ENCODE measurements around the gene KCNAB1.

KCNAB1 gene

DNA sequence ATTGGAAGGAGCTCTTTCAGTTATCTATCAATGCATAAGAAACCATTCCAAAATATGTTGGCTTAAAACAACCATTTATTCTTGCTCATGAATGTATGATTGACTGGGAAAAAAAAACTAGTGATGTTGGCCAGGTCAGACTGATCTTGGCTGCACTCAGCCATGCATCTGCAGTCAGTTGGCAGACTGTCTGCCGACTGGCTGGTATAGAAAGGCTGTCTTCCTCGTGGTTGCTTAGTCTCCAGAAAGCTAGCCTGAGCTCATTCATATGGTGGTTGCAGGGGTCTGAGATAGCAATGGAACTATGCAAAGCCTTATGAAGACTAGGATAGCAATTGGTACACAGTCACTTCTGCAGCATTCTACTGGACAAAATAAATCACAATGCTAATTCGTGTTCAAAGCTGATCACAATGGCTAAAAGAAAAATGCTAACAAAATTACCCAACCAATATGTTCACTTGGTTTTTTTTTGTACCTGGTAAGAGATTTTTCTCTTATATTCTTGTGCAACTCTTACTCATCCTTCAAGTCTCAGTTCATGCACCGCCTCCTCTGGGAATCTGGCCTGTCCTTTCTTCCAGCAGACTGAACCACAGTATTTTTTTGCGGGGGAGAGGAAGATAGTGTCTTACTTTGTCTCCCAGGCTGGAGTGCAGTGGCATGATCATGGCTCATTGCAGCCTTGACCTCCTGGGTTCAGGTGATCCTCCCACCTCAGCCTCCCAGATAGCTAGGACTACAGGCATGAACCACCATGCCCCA lies 126.8 kb downstream of the KCNAB1 start:
- TF ChIP-seq, protein P1, sequence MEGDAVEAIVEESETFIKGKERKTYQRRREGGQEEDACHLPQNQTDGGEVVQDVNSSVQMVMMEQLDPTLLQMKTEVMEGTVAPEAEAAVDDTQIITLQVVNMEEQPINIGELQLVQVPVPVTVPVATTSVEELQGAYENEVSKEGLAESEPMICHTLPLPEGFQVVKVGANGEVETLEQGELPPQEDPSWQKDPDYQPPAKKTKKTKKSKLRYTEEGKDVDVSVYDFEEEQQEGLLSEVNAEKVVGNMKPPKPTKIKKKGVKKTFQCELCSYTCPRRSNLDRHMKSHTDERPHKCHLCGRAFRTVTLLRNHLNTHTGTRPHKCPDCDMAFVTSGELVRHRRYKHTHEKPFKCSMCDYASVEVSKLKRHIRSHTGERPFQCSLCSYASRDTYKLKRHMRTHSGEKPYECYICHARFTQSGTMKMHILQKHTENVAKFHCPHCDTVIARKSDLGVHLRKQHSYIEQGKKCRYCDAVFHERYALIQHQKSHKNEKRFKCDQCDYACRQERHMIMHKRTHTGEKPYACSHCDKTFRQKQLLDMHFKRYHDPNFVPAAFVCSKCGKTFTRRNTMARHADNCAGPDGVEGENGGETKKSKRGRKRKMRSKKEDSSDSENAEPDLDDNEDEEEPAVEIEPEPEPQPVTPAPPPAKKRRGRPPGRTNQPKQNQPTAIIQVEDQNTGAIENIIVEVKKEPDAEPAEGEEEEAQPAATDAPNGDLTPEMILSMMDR (IDR thresholded peaks at IDR 0.05; ENCODE audit: low read length): no peak
- TF ChIP-seq EZH2 (IDR thresholded peaks at IDR 0.05; ENCODE audit: borderline replicate concordance, low read length): no peak
- Histone ChIP-seq H3K4me1 (ENCODE audit: insufficient read depth, low read length, severe bottlenecking) (no peaks in the 10 kb centered on the region), H3K9me2 (ENCODE audit: low read depth, low read length) (no peaks in the 10 kb centered on the region), H3K27me3 (ENCODE audit: insufficient read depth, low read length) (0 out of 2 replicates have a peak, but pooled peaks cover 4% of the 10 kb centered on the region), H3K36me3 (ENCODE audit: insufficient read depth, low read length) (no peaks in the 10 kb centered on the region), H3K4me3 (ENCODE audit: low read depth, low read length, poor library complexity, severe bottlenecking) (no peak overlapping the region), H2AFZ (ENCODE audit: low read length) (no peak overlapping the region), H3K9me3 (ENCODE audit: low read length) (no peaks in the 10 kb centered on the region), H4K20me1 (ENCODE audit: insufficient read depth, low read length) (no peaks in the 10 kb centered on the region), H3F3A (ENCODE audit: insufficient read depth, low read length) (no peaks in the 10 kb centered on the region), H3K9ac (ENCODE audit: low read length) (no peak overlapping the region), H3K27ac (ENCODE audit: low read depth, low read length, poor library complexity, severe bottlenecking) (no peak overlapping the region), H3K79me2 (ENCODE audit: insufficient read depth, low read length) (no peaks in the 10 kb centered on the region), H3K4me2 (ENCODE audit: low read length) (no peak overlapping the region)

DNA sequence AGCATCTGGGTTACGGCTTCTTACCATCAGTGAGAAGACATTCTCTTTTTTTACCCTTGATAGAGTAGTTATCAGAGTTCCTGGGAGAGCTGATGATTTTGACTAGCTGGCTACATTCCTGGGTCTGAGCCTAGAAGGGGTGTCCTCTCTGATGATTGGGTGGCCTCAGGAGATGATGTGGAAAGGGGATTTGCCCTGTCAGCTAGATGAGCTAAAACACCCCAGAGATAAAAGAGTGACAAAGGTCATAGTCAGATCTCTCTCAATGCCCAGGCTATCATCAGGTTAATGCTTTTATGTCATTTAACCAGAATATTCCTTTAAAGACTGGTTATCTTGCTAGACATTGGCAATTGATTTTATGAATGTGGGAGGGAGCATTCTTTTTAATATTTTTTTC lies 130.2 kb downstream of the KCNAB1 start:
- Histone ChIP-seq H3K27ac (ENCODE audit: low read depth, low read length, poor library complexity, severe bottlenecking) (no peak overlapping the region), H3F3A (ENCODE audit: insufficient read depth, low read length) (no peaks in the 10 kb centered on the region)
- no peak for TF ChIP-seq EZH2 (IDR thresholded peaks at IDR 0.05; ENCODE audit: borderline replicate concordance, low read length)
- TF ChIP-seq, protein P1 (IDR thresholded peaks at IDR 0.05; ENCODE audit: low read length): no peak

DNA sequence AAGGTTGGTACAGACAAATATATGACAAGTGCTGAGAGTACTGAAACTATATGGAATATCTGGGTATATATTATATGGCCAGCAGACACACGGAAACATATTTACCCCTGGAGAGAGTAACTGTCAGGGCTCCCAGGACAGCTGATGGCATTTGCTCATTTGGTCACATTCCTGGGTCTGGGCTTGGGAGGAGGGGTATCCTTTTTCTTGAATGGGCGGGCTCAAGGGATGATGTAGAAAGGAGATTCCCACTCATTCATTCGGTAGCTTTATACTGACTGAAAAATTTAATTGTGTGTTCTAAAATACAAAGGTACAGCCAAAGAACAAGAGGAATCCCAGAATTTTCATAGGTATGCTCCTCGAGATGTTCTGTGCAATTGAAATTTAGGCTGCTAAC lies 131.0 kb downstream of the KCNAB1 start:
- Histone ChIP-seq H3K27me3 (ENCODE audit: insufficient read depth, low read length) (0 out of 2 replicates have a peak, but pooled peaks cover 4% of the 10 kb centered on the region), H3K36me3 (ENCODE audit: insufficient read depth, low read length) (no peaks in the 10 kb centered on the region), H3K79me2 (ENCODE audit: insufficient read depth, low read length) (no peaks in the 10 kb centered on the region), H3K9me2 (ENCODE audit: low read depth, low read length) (no peaks in the 10 kb centered on the region), H3K9ac (ENCODE audit: low read length) (no peak overlapping the region), H3K4me2 (ENCODE audit: low read length) (no peak overlapping the region), H3K4me1 (ENCODE audit: insufficient read depth, low read length, severe bottlenecking) (no peaks in the 10 kb centered on the region), H3K9me3 (ENCODE audit: low read length) (no peaks in the 10 kb centered on the region), H3F3A (ENCODE audit: insufficient read depth, low read length) (no peaks in the 10 kb centered on the region), H3K27ac (ENCODE audit: low read depth, low read length, poor library complexity, severe bottlenecking) (no peak overlapping the region), H4K20me1 (ENCODE audit: insufficient read depth, low read length) (no peaks in the 10 kb centered on the region), H3K4me3 (ENCODE audit: low read depth, low read length, poor library complexity, severe bottlenecking) (no peak overlapping the region), H2AFZ (ENCODE audit: low read length) (no peak overlapping the region)
- TF ChIP-seq EZH2 (IDR thresholded peaks at IDR 0.05; ENCODE audit: borderline replicate concordance, low read length): no peak
- TF ChIP-seq, protein P1 (IDR thresholded peaks at IDR 0.05; ENCODE audit: low read length): no peak

More for the DNA sequence above, 130.2 kb downstream of the KCNAB1 start:
- Histone ChIP-seq H4K20me1 (ENCODE audit: insufficient read depth, low read length) (no peaks in the 10 kb centered on the region), H3K4me2 (ENCODE audit: low read length) (no peak overlapping the region), H3K4me1 (ENCODE audit: insufficient read depth, low read length, severe bottlenecking) (no peaks in the 10 kb centered on the region), H3K9ac (ENCODE audit: low read length) (no peak overlapping the region), H3K36me3 (ENCODE audit: insufficient read depth, low read length) (no peaks in the 10 kb centered on the region), H3K4me3 (ENCODE audit: low read depth, low read length, poor library complexity, severe bottlenecking) (no peak overlapping the region), H2AFZ (ENCODE audit: low read length) (no peak overlapping the region), H3K9me2 (ENCODE audit: low read depth, low read length) (no peaks in the 10 kb centered on the region), H3K9me3 (ENCODE audit: low read length) (no peaks in the 10 kb centered on the region), H3K79me2 (ENCODE audit: insufficient read depth, low read length) (no peaks in the 10 kb centered on the region), H3K27me3 (ENCODE audit: insufficient read depth, low read length) (0 out of 2 replicates have a peak, but pooled peaks cover 4% of the 10 kb centered on the region)
